ENCODE results near the gene COPS4.
A peak's percentile ranks its signal among the peaks of the same experiment; 100 is the strongest.
"Not testable (repeated sequence)": the region's sequence is repeated elsewhere in the genome, so short reads cannot be mapped to it uniquely, and the experiment has no call there.

Gene COPS4

GRCh38 chr4:83093060-83093640, 58.2 kb downstream of the COPS4 start:
- H3K4me1 ChIP-seq (ENCODE audit: control insufficient read depth, insufficient read depth, low read length), result no peaks in the 10 kb centered on the region
- peaks cover 6% of the 10 kb centered on the region for H3K27me3 ChIP-seq (replicated peaks; ENCODE audit: control insufficient read depth, insufficient read depth, low read length)
- no peak overlapping the region for H3K4me3 ChIP-seq (ENCODE audit: low read length)
- no peaks in the 10 kb centered on the region for H3K9me3 ChIP-seq (ENCODE audit: control insufficient read depth, low read length)
- H3K9ac ChIP-seq (ENCODE audit: low read length), result no peak overlapping the region
- DNase-seq (ENCODE audit: low read depth), result no peak
- no peaks in the 10 kb centered on the region for H3K36me3 ChIP-seq (ENCODE audit: control insufficient read depth, insufficient read depth, low read length, severe bottlenecking)

GRCh38 chr4:83096397-83096796, 61.4 kb downstream of the COPS4 start:
- no peaks in the 10 kb centered on the region for H3K4me1 ChIP-seq (ENCODE audit: control insufficient read depth, insufficient read depth, low read length)
- no peak for DNase-seq (ENCODE audit: low read depth)
- peaks cover 2% of the 10 kb centered on the region for H3K27me3 ChIP-seq (replicated peaks; ENCODE audit: control insufficient read depth, insufficient read depth, low read length)
- no peak overlapping the region for H3K4me3 ChIP-seq (ENCODE audit: low read length)
- H3K36me3 ChIP-seq (ENCODE audit: control insufficient read depth, insufficient read depth, low read length, severe bottlenecking), result no peaks in the 10 kb centered on the region
- H3K9ac ChIP-seq (ENCODE audit: low read length), result no peak overlapping the region
- H3K9me3 ChIP-seq (ENCODE audit: control insufficient read depth, low read length), result no peaks in the 10 kb centered on the region

DNA sequence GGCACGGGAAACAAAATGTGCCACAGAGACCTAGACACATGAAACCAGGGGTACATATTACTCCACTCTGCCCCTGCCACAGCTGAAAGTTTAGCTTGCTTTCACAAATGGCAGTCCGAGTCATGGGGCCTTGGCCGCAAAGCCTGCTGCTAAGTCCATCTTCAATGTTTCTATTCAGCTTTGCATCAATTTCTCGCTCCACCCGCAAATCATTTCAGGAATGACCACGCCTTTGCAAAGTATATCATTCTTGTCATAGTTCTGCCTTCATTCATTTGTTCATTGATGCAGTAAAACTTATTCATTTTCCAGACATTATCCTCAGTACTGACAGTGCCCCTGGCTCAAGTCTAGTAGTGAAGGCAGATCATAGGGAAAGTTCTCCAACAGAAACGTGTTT, 70.0 kb downstream of the COPS4 start:
- no peaks in the 10 kb centered on the region for H3K36me3 ChIP-seq (ENCODE audit: control insufficient read depth, insufficient read depth, low read length, severe bottlenecking)
- DNase-seq (ENCODE audit: low read depth), result no peak
- no peaks in the 10 kb centered on the region for H3K27me3 ChIP-seq (replicated peaks; ENCODE audit: control insufficient read depth, insufficient read depth, low read length)
- H3K9me3 ChIP-seq (ENCODE audit: control insufficient read depth, low read length), result no peaks in the 10 kb centered on the region
- no peak overlapping the region for H3K9ac ChIP-seq (ENCODE audit: low read length)
- no peak overlapping the region for H3K4me3 ChIP-seq (ENCODE audit: low read length)
- no peaks in the 10 kb centered on the region for H3K4me1 ChIP-seq (ENCODE audit: control insufficient read depth, insufficient read depth, low read length)

- Histone ChIP-seq H3K4me3 (ENCODE audit: low read length) (no peak overlapping the region), H3K27me3 (replicated peaks; ENCODE audit: control insufficient read depth, insufficient read depth, low read length) (no peaks in the 10 kb centered on the region), H3K9ac (ENCODE audit: low read length) (no peak overlapping the region), H3K36me3 (ENCODE audit: control insufficient read depth, insufficient read depth, low read length, severe bottlenecking) (no peaks in the 10 kb centered on the region), H3K4me1 (ENCODE audit: control insufficient read depth, insufficient read depth, low read length) (peaks cover 6% of the 10 kb centered on the region), H3K9me3 (ENCODE audit: control insufficient read depth, low read length) (no peaks in the 10 kb centered on the region)
- DNase-seq (ENCODE audit: low read depth), result no peak
Observed at GRCh38 chr4:83107631-83108030, 72.6 kb downstream of the COPS4 start.

DNA sequence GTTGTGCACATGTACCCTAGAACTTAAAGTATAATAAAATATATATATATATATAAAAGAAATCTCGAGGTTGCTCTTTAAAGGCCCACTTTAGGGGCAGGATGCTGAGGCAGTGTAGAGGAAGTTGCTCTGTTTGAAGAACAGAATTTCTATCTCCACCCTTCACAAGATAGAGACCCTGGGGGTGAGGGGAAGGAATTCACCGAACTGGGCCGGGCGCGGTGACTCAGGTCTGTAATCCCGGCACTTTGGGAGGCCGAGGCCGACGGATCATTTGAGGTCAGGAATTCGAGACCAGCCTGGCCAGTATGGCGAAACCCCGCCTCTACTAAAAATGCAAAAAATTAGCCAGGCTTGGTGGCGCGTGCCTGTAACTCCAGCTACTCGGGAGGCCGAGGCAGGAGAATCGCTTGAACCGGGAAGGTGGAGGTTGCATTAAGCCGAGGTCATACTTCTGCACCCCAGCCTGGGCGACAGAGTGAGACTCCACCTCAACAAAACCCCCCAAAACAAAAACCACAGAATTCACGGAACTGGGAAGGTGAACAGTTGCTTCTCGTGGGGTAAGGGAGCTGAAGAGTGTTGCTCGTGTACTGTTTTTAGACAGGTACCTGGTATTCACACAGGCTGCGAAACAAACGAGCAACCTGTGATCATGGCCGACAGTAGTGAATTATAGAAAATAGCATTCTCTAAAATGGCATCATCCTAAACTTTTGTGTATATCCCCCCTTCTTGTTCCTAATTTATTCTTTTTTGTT, 73.3 kb downstream of the COPS4 start:
- H3K4me1 ChIP-seq (ENCODE audit: control insufficient read depth, insufficient read depth, low read length), result peaks cover 6% of the 10 kb centered on the region
- no peak overlapping the region for H3K9ac ChIP-seq (ENCODE audit: low read length)
- no peaks in the 10 kb centered on the region for H3K9me3 ChIP-seq (ENCODE audit: control insufficient read depth, low read length)
- H3K36me3 ChIP-seq (ENCODE audit: control insufficient read depth, insufficient read depth, low read length, severe bottlenecking), result no peaks in the 10 kb centered on the region
- no peaks in the 10 kb centered on the region for H3K27me3 ChIP-seq (replicated peaks; ENCODE audit: control insufficient read depth, insufficient read depth, low read length)
- no peak for DNase-seq (ENCODE audit: low read depth)
- H3K4me3 ChIP-seq (ENCODE audit: low read length), result no peak overlapping the region

DNA sequence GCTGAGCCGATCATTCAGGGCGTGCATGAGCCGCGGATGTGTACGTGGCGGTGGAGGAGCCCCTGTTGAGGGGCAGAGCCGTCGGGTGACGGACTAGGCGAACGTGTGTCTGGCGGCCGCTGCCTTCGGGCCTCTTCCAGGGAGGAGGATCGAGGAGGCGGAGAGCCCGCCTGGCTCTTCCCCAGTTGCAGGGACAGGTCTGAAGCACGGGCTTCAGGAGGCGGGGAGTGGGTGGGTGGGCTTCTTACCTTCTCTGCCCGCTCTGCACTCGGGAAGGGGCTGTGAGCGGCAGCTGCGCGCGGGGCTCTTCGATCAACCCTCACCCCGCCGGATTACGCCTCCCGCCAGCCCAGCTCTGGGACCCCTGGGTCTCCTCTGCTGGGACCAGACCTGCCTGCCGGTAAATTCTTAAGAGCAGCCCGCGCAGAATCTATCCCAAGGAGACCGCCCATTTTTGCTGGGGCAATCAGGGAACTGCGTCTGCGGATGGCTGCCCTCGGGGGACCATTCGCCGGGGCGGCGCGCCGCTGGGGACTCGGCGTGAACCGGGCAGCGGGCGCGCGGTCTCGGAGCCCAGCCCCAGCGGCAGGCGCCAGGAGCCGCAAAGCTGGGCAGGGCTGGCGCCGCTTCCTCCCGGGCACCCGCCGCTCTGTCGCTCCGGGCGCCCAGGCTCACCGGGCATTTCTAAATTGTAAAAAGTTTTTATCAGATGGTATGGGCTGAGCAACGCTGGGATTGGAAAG, 74.7 kb downstream of the COPS4 start:
- peak overlapping the region; percentile 88 for H3K4me3 ChIP-seq (ENCODE audit: low read length)
- peak overlapping the region; percentile 80 for H3K9ac ChIP-seq (ENCODE audit: low read length)
- no peaks in the 10 kb centered on the region for H3K36me3 ChIP-seq (ENCODE audit: control insufficient read depth, insufficient read depth, low read length, severe bottlenecking)
- no peaks in the 10 kb centered on the region for H3K9me3 ChIP-seq (ENCODE audit: control insufficient read depth, low read length)
- DNase-seq (ENCODE audit: low read depth), result peak; percentile 74
- no peaks in the 10 kb centered on the region for H3K27me3 ChIP-seq (replicated peaks; ENCODE audit: control insufficient read depth, insufficient read depth, low read length)
- H3K4me1 ChIP-seq (ENCODE audit: control insufficient read depth, insufficient read depth, low read length), result peaks cover 6% of the 10 kb centered on the region

DNA sequence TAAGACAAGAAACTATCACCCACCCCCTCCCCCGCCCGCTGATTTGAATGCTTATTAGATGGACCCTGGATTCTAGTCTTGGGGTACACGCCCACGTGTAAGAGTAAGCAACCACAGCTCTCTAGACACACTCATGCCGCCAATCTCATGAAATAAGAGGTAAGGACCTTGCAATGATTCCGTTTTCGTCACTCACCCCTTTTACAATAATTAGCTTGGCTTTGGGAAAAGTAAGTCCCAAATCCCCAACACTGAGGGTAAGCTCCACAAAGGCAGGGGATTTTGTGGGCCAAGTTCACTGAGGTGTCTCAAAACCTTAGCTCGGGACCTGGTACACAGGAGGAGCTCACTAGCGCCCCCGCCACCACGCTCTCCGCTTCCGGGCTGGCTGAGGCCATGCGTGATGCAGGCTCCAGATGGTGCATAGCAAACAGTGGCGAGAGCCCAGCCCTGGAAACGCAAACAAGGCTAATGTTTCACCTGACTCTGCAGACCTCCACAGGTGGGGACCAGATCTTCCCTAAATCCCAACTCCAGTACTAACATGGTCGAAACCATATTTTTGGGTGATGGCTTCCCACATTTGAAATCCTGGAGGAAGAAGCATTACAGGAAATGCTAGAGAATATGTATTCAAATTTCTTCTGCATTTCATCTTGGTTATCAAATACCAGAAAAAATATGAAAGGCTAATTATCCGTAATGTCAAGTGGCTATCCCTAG, 75.4 kb downstream of the COPS4 start:
- Histone ChIP-seq H3K36me3 (ENCODE audit: control insufficient read depth, insufficient read depth, low read length, severe bottlenecking) (no peaks in the 10 kb centered on the region), H3K4me1 (ENCODE audit: control insufficient read depth, insufficient read depth, low read length) (peaks cover 13% of the 10 kb centered on the region), H3K9me3 (ENCODE audit: control insufficient read depth, low read length) (no peaks in the 10 kb centered on the region), H3K27me3 (replicated peaks; ENCODE audit: control insufficient read depth, insufficient read depth, low read length) (no peaks in the 10 kb centered on the region), H3K4me3 (ENCODE audit: low read length) (peak overlapping the region; percentile 88), H3K9ac (ENCODE audit: low read length) (peak overlapping the region; percentile 80)
- DNase-seq (ENCODE audit: low read depth), result peak; percentile 93

DNA sequence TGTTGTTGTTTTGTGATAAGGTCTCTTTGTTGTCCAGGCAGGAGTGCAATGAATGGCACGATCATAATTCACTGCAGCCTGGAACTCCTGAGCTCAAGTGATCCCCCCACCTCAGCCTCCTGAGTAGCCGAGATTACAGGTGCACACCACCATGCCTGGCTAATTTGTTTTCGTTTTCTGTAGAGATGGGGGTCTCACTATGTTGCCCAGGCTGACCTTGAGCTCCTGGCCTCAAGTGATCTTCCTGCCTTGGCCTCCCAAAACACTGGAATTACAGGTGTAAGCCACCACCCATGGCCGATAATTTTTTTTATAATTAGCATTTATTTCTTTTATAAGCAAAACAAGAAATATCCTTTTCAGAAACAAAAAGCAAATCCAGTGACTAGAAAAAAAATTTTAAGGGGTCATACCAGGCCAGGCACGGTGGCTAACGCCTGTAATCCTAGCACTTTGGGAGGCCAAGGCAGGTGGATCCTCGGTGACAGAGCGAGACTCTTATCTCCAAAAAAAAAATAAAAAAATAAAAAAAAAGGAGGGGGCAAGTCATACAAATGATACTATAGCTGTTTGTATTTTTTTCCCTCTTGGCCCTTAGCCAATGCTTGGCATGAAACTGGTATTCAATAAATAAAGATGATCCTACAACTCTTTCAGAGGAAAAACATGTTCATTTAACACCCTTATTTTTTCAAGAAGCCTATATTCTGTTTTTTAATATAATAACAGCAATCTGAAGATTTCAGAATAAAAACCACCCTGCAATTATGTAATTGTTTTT, 76.2 kb downstream of the COPS4 start:
- H3K4me3 ChIP-seq (ENCODE audit: low read length), result peak overlapping the region; percentile 88
- no peaks in the 10 kb centered on the region for H3K27me3 ChIP-seq (replicated peaks; ENCODE audit: control insufficient read depth, insufficient read depth, low read length)

GRCh38 chr4:83111751-83112141, 76.8 kb downstream of the COPS4 start:
- DNase-seq (ENCODE audit: low read depth); H3K27me3 ChIP-seq (replicated peaks; ENCODE audit: control insufficient read depth, insufficient read depth, low read length); H3K4me3 ChIP-seq (ENCODE audit: low read length); H3K9ac ChIP-seq (ENCODE audit: low read length); H3K9me3 ChIP-seq (ENCODE audit: control insufficient read depth, low read length); H3K36me3 ChIP-seq (ENCODE audit: control insufficient read depth, insufficient read depth, low read length, severe bottlenecking): not testable (repeated sequence)
- H3K4me1 ChIP-seq (ENCODE audit: control insufficient read depth, insufficient read depth, low read length), result peaks cover 16% of the 10 kb centered on the region

More for the DNA sequence above, 76.2 kb downstream of the COPS4 start:
- peaks cover 16% of the 10 kb centered on the region for H3K4me1 ChIP-seq (ENCODE audit: control insufficient read depth, insufficient read depth, low read length)
- no peaks in the 10 kb centered on the region for H3K36me3 ChIP-seq (ENCODE audit: control insufficient read depth, insufficient read depth, low read length, severe bottlenecking)
- no peak for DNase-seq (ENCODE audit: low read depth)
- no peaks in the 10 kb centered on the region for H3K9me3 ChIP-seq (ENCODE audit: control insufficient read depth, low read length)
- no peak overlapping the region for H3K9ac ChIP-seq (ENCODE audit: low read length)

DNA sequence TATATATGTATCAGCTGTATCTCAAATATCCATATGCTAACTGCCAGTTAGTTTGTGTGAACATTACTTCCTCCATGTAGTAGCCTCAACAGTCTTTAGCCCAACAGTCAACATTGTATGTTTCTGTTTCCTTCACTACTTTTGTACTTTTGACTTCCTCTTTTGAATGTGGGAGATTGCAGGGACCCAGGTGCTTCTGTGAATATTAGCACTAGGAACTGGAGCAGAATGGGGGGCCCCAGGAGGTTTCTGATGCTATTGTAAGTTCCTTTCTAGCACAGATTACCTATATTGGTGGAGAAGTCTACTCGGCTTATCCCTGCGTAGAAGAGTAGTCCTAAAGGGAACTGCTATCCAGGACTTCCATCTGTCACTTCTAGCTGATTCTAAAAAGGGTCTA, 77.2 kb downstream of the COPS4 start:
- no peaks in the 10 kb centered on the region for H3K36me3 ChIP-seq (ENCODE audit: control insufficient read depth, insufficient read depth, low read length, severe bottlenecking)
- H3K9me3 ChIP-seq (ENCODE audit: control insufficient read depth, low read length), result no peaks in the 10 kb centered on the region
- no peaks in the 10 kb centered on the region for H3K27me3 ChIP-seq (replicated peaks; ENCODE audit: control insufficient read depth, insufficient read depth, low read length)
- H3K4me3 ChIP-seq (ENCODE audit: low read length), result no peak overlapping the region
- H3K4me1 ChIP-seq (ENCODE audit: control insufficient read depth, insufficient read depth, low read length), result peaks cover 16% of the 10 kb centered on the region
- no peak overlapping the region for H3K9ac ChIP-seq (ENCODE audit: low read length)
- DNase-seq (ENCODE audit: low read depth), result no peak
